RWPE2 (cell line): Measurements from ENCODE around the gene RUNX3.

ENCODE experiments used
- ATAC-seq: fragments of 200-7000 bp; cut with Tn5 transposase; 3 replicates; pipeline ENCODE4 v1.9.1; 2021; ENCODE audit warnings: low read depth
- DNase-seq: peaks from one replicate; pipeline ENCODE4 v3.0.0-alpha.2; 2020; ENCODE audit warnings: low spot score
- H3K27ac ChIP-seq: fragments of 450-650 bp; 2 replicates; pipeline ENCODE4 v1.5.1; 2017; ENCODE audit warnings: mild to moderate bottlenecking; ENCODE audit not compliant: poor library complexity, severe bottlenecking
- H3K27me3 ChIP-seq: fragments of 250-450 bp; sonication (Bioruptor Pico); 2 replicates; pipeline ENCODE4 v1.5.1; 2021; ENCODE audit warnings: mild to moderate bottlenecking, moderate library complexity; ENCODE audit not compliant: insufficient read depth, poor library complexity, severe bottlenecking
- H3K36me3 ChIP-seq: fragments of 250-450 bp; sonication (Bioruptor Pico); 2 replicates; pipeline ENCODE4 v1.5.1; 2020; ENCODE audit warnings: low read depth, mild to moderate bottlenecking, moderate library complexity
- H3K4me1 ChIP-seq: fragments of 250-450 bp; sonication (Bioruptor Pico); 2 replicates; pipeline ENCODE4 v1.5.1; 2021; ENCODE audit warnings: mild to moderate bottlenecking, moderate library complexity; ENCODE audit not compliant: insufficient read depth, poor library complexity, severe bottlenecking
- H3K4me3 ChIP-seq: fragments of 250-450 bp; sonication (Bioruptor Pico); 2 replicates; pipeline ENCODE4 v1.5.1; 2021; ENCODE audit warnings: mild to moderate bottlenecking, moderate library complexity; ENCODE audit not compliant: severe bottlenecking
- H3K9me3 ChIP-seq: fragments of 250-450 bp; sonication (Bioruptor Pico); 2 replicates; pipeline ENCODE4 v1.5.1; 2021; ENCODE audit warnings: mild to moderate bottlenecking, moderate library complexity; ENCODE audit not compliant: severe bottlenecking
- CTCF ChIP-seq: fragments of 450-650 bp; IDR thresholded peaks from one replicate; pipeline ENCODE4 v1.5.1; 2017; ENCODE audit warnings: mild to moderate bottlenecking, moderate library complexity; ENCODE audit not compliant: poor library complexity, severe bottlenecking

The RUNX3 gene

DNA sequence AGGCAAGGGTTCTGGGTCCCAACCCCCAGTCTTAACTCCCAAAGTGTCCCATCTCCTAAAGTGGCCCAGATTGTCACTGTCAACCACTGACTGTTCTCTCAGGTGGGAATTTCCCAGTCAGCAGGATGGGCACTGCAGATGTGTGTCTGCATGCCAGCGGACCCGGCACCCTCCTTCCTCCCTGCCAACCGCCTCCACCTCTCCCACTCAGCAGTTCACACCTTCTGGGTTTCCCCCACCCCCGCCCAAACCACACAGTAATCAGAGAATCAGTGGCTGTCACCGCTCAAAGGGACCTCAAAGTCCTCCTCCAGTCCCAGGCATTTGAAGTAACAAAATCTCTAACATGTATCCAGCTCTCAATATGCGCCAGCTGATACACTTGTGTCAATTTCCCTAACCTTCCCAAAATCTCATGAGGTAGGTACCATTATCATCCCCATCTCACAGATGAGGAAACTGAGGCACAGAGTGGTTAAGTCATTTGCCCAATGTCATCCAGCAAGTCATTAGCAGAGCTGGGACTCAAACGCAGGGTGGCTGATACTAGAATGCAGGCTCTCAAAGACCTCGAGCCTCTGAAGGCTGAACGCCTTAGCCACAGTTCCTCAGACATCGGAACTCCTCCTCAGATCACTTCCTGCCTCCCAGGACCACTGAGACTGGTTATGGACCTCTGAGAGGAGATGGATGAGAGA lies 4.8 kb downstream of the RUNX3 start:
- Histone ChIP-seq H3K27ac (no peak overlapping the region), H3K9me3 (no peaks in the 10 kb centered on the region), H3K4me1 (no peaks in the 10 kb centered on the region), H3K36me3 (no peaks in the 10 kb centered on the region), H3K4me3 (no peak overlapping the region), H3K27me3 (peaks cover 54% of the 10 kb centered on the region)
- DNase-seq, result no peak
- ATAC-seq, result no peak
- TF ChIP-seq CTCF, result no peak

- Histone ChIP-seq H3K4me3 (no peak overlapping the region), H3K36me3 (no peaks in the 10 kb centered on the region), H3K9me3 (no peaks in the 10 kb centered on the region), H3K27me3 (peaks cover 42% of the 10 kb centered on the region), H3K4me1 (no peaks in the 10 kb centered on the region), H3K27ac (no peak overlapping the region)
- DNase-seq, result no peak
- no peak for ATAC-seq
- no peak for TF ChIP-seq CTCF
Measured at GRCh38 chr1:24923485-24924113, 6.5 kb downstream of the RUNX3 start.

DNA sequence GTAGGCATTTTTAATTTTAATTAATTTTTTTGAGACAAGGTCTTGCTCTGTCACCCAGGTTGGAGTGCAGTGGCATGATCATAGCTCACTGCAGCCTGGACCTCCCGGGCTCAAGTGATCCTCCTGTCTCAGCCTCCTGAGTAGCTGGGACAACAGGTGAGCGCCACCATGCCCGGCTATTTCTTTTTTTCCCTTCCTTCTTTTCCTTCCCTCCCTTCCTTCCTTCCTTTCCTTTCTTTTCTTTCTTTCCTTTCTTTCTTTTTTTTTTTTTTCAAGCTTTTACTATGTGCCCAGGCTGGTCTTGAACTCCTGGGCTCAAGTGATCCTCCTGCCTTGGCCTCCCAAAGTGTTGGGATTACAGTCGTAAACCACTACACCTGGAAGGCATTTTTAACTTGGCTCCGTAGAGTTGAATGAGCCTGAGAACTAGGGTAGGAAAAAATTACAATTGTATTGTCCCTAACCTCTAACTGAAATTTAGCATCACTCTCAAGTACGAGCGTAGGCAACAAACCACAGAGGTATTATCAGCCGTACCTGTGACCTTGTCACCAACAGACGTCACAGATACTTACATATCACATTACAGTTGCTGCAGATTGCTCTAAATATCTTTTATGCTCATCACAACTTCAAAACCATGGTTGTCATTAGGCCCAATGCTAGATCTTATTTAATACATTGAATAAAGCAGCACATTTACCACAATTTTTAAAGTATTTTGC lies 8.0 kb downstream of the RUNX3 start:
- ATAC-seq, result no peak

GRCh38 chr1:24921412-24921811 lies 8.7 kb downstream of the RUNX3 start:
- Histone ChIP-seq H3K27me3 (peaks cover 20% of the 10 kb centered on the region), H3K27ac (no peak overlapping the region), H3K4me1 (no peaks in the 10 kb centered on the region), H3K36me3 (no peaks in the 10 kb centered on the region), H3K4me3 (no peak overlapping the region), H3K9me3 (no peaks in the 10 kb centered on the region)
- DNase-seq (no peak), ATAC-seq (no peak)
- TF ChIP-seq CTCF, result no peak

More for the DNA sequence above, 8.0 kb downstream of the RUNX3 start:
- no peak for TF ChIP-seq CTCF
- H3K9me3 ChIP-seq, result no peaks in the 10 kb centered on the region
- peaks cover 27% of the 10 kb centered on the region for H3K27me3 ChIP-seq
- DNase-seq, result no peak
- no peak overlapping the region for H3K27ac ChIP-seq
- H3K4me1 ChIP-seq, result no peaks in the 10 kb centered on the region
- no peak overlapping the region for H3K4me3 ChIP-seq
- no peaks in the 10 kb centered on the region for H3K36me3 ChIP-seq

GRCh38 chr1:24920533-24920925 lies 9.5 kb downstream of the RUNX3 start:
- TF ChIP-seq CTCF, result no peak
- H3K36me3 ChIP-seq, result no peaks in the 10 kb centered on the region
- peaks cover 11% of the 10 kb centered on the region for H3K27me3 ChIP-seq
- H3K27ac ChIP-seq, result no peak overlapping the region
- DNase-seq (no peak), ATAC-seq (no peak)
- no peaks in the 10 kb centered on the region for H3K4me1 ChIP-seq
- no peaks in the 10 kb centered on the region for H3K9me3 ChIP-seq
- H3K4me3 ChIP-seq, result no peak overlapping the region
